Activated CD4-positive, CD25-positive, alpha-beta regulatory T cell treated with anti-CD3 and anti-CD28 coated beads, Interleukin-2, amount 50 U/mL, for 16 hours (primary cell): ENCODE measurements around the gene ENOSF1.

Source experiments
- DNase-seq: peaks from one replicate; pipeline ENCODE4 v3.0.0-alpha.2; 2020; ENCODE audit warnings: low read depth, low spot score

ENOSF1 gene

DNA sequence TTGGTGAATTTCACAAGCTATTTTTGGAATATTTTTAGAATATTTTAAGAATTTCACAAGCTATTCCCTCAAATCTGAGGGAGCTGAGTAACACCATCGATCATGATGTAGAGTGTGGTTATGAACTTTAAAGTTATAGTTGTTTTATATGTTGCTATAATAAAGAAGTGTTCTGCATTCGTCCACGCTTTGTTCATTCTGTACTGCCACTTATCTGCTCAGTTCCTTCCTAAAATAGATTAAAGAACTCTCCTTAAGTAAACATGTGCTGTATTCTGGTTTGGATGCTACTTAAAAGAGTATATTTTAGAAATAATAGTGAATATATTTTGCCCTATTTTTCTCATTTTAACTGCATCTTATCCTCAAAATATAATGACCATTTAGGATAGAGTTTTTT, 39.1 kb downstream of the ENOSF1 start:
- no peak for DNase-seq

DNA sequence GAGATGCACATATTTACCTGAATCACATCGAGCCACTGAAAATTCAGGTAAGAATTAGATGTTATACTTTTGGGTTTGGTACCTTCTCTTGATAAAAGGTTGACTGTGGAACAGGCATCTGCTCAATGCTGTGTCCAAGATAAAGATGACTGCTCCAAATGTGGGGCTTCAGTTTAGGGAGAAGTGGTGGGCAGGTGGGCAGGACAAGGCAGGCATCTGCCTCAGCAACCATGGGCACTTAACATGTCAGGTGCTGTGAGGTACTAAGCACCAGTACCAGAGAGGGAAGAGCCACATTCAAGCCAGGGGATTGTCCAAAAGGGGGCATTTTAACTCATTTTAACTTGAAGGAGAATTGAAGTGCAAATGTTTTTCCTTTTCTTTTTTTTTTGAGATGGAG, 41.0 kb downstream of the ENOSF1 start:
- no peak for DNase-seq

DNA sequence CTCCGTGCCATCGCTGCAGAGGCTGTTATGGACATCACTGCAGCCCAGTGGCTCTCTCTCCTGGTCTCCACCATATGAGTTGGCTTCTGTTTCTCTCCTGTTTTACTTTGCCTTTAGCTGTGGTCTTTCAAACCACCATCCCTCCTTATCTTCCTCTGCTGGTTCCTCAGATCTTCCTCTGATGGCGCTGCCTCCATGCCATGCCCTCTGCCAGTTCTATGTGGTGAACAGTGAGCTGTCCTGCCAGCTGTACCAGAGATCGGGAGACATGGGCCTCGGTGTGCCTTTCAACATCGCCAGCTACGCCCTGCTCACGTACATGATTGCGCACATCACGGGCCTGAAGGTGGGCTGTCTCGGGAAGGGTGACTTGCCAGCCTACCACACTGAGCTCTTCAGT, 41.9 kb downstream of the ENOSF1 start:
- DNase-seq = no peak

DNA sequence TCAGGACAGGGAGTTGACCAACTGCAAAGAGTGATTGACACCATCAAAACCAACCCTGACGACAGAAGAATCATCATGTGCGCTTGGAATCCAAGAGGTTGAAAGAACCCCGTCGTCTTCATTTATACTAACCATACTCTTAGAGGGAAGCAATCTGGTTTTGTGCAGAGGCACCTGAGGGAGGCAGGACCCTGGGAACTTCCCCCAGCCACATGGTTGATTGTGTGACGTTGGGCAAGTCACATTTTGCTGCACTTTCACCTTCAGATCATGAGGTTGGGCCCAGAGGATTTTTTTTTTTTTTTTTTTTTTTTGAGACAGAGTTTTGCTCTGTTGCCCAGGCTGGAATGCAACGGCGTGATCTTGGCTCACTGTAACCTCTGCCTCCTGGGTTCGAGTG, 43.4 kb downstream of the ENOSF1 start:
- DNase-seq = no peak

DNA sequence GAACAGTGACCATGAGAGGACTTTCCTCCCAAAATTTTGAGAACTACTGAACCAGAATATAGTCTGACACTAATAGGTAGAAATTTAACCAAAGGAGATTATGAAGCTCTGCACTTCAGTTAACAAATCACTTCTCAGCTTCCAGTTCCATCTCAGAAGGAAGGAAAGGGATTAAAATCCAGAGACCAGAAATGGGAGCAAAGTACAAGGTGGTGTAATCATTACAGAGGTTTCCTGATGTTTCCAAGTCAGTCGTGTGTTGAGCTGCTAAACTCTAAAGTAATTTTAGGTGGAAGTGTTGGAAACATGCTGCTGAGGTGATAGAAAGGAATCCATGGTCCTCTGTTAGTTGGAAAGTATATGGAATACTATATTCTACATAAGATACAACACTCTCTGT, 44.2 kb downstream of the ENOSF1 start:
- no peak for DNase-seq

DNA sequence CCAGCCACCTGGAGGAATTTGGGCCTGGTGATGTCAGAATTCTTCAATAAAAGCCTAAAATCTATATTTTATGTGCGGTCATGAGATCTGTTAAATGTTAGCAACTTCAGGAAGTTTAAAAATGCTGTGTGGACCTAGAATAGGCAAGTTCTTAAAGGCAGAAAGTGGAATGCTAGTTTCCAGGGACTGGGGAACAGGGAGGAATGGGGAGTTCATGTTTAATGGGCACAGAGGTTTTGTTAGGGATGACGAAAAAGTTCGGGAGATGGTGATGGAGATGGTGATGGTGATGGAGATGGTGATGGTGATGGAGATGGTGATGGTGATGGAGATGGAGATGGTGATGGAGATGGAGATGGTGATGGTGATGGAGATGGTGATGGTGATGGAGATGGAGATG, 45.8 kb downstream of the ENOSF1 start:
- no peak for DNase-seq

DNA sequence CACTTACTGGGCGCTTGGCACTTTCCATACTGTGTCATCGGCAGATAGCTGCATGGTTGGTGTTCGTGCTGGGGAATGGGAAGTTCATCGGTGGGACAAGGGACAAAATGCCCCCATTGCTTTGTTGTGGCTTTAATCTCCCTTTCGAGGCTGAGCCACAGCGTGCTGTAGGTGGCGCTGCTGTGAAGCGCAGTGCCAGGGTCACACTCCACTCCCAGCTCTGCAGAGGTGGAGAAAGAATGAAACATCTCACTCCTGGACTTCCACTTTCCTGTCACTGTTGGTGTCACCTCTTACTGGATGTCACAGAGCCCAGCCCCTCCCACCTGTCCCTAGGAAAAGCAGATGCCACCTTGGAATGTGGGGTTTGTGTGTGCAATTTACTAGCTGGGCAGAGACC, 46.3 kb downstream of the ENOSF1 start:
- no peak for DNase-seq

DNA sequence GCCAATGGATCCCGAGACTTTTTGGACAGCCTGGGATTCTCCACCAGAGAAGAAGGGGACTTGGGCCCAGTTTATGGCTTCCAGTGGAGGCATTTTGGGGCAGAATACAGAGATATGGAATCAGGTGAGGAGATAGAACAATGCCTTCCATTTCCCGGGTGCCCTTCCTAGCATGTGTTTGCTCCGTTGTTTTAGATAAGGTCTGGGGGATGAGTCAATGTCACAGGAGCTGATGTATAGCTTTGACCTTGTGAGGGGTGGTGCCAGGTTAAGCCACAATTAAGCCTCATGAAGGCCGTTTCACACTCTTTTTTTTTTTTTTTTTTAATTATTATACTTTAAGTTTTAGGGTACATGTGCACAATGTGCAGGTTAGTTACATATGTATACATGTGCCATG, 50.2 kb downstream of the ENOSF1 start:
- no peak for DNase-seq

DNA sequence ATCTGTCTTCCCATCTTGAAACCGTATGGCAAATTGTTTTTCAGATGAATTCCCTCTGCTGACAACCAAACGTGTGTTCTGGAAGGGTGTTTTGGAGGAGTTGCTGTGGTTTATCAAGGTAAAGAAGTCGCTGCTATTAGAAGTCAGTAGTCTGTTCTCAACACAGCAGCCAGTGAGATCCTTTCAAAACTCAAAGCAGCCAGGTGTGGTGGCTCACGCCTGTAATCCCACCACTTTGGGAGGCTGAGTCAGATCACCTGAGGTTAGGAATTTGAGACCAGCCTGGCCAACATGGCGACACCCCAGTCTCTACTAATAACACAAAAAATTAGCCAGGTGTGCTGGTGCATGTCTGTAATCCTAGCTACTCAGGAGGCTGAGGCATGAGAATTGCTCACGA, 52.8 kb downstream of the ENOSF1 start:
- DNase-seq = no peak

DNA sequence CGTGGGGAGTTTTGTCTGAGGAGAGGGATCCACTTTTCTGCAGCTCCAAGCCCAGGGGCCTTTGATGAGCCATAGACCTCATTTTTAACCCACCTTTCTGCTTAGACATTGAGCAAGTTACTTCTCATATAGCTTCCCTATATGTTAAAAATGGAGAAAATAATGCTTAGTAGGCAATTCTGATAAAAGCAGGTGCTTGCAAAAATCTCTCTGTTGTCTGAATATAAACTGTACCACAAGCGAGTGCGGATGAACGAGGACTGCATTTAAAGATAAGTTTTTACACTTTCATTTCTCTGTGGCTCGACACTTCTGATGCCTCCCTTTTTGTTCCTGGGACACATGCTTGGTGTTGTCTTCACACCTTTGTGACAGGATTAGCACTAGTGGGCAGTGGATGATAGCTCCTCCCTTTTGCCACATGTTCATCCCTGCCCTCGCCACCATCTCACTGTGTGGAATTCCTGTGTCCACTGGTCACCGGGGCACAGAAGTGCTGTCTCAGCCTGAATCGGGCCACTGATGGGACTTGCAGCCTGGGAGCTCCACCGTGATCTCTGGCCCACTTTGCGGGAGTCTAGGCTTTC, 53.4 kb downstream of the ENOSF1 start:
- no peak for DNase-seq

DNA sequence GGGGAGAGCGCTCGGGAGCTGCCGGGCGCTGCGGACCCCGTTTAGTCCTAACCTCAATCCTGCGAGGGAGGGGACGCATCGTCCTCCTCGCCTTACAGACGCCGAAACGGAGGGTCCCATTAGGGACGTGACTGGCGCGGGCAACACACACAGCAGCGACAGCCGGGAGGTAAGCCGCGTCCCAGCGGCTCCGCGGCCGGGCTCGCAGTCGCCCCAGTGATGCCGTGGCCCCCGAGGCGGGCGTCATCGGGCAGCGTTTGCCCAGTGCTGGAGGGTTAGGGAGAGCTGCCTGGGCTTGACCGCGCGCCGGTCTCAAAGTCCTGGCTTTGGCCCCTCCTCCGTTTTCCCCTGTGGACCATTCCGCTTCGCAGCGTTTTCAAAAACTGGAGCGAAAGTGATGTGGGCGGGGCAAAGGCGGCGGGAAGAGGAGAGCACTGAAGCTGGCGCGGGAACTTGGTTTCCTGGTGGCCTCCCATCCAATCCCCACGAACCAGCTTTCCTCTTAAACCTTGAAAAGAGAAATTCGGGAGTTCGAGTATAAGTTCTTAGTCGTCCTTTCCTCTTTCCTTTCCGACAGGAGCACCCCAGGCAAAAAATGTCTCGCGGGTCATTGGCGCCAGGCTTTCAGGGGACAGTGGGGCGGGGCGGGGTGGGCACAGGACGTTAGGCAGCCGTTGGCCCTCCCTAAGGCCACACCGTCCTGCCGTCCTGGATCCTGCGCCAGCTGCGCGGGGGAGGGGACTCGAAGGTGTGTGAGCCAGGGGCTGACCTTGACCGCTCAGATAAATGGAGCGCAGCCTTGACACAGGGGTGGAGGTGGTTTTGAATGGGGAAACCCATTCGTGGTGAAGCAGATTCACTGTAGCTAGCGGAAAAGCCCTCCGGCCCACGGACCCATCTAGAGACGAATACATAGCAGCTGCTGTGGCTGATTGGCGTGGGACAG, 54.2 kb downstream of the ENOSF1 start:
- DNase-seq = peak; percentile 36

DNA sequence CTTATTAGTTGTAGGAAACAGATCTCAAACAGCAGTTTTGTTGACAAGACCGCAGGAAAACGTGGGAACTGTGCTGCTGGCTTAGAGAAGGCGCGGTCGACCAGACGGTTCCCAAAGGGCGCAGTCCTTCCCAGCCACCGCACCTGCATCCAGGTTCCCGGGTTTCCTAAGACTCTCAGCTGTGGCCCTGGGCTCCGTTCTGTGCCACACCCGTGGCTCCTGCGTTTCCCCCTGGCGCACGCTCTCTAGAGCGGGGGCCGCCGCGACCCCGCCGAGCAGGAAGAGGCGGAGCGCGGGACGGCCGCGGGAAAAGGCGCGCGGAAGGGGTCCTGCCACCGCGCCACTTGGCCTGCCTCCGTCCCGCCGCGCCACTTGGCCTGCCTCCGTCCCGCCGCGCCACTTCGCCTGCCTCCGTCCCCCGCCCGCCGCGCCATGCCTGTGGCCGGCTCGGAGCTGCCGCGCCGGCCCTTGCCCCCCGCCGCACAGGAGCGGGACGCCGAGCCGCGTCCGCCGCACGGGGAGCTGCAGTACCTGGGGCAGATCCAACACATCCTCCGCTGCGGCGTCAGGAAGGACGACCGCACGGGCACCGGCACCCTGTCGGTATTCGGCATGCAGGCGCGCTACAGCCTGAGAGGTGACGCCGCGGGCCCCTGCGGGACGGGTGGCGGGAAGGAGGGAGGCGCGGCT, 55.0 kb downstream of the ENOSF1 start, which contains the start of gene TYMS:
Gene TYMS (plus strand): TSS at position 343 of the 690 bp plus-strand sequence. CDS start 90 bp downstream, at position 433.
- no peak for DNase-seq

DNA sequence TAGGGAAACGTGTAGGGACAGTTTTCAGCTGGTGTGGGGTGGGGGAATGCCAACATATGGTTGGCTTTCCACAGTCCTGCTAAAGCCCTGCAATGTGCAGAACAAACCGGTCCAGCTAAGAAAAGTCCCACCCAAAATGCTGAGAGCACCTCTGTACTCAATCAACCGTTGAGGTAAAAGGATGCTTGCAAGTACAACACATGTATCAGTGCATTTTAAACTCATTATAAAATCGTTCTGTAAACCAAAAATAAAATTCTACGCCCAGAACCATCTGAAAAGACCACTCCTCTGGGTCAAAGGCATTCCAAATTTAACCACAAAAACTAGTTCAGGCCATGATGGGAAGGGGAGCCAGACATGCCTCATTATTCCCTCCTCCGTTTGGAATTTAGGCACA, 57.0 kb downstream of the ENOSF1 start:
- no peak for DNase-seq

DNA sequence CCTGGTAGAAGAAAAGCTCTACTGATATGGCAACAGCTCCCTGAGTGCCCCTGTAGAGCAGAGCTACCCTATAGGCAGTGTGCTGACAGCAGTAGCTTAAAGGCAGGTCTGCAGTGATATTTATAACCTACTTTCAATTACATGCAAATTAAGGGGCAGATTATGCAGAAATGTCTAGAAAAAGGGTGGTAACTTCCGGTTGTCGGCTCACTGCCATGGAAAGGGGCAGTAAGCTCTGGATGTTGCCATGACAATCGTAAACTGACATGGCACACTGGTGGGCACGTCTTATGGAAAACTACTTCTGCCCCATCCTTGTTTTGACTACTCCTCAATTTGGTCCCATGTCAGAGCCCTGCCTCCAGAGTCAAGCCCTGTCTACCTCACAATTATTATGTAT, 57.8 kb downstream of the ENOSF1 start:
- DNase-seq = no peak

DNA sequence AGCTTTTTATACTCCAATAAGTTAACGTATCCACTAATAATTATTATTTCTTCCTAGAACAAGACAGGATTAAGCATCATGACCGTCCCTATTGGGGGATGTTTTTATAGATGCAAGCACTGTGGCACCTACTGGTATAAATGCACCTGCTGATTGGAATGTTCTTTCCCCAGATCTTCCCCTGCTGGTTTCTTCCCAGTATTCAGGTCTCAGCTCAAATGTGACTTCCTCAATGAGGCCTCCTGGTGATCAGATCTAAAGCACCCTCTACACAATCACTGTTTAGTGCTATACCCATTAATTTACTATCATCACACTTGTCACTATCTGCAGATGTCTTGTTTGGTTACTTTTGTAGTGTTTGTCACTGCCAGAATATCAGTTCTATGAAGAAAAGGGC, 58.9 kb downstream of the ENOSF1 start:
- DNase-seq = no peak

DNA sequence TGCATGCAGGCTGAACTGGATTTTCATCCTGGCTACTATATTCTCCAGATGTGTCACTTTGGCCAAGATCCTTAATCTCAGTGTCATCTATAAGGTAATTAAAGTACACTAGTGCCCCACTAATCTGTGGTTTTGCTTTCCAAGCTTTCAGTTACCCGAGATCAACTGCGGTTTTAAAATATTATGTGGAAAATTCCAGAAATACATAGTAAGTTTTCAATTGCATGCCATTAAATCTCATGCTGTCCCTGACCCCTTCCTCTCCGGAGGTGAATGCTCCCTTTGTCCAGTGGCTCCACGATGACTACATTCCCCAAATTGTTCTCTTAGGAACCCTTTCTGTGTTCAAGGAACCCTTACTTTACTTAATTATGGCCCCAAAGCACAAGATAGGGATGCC, 60.3 kb downstream of the ENOSF1 start:
- no peak for DNase-seq

DNA sequence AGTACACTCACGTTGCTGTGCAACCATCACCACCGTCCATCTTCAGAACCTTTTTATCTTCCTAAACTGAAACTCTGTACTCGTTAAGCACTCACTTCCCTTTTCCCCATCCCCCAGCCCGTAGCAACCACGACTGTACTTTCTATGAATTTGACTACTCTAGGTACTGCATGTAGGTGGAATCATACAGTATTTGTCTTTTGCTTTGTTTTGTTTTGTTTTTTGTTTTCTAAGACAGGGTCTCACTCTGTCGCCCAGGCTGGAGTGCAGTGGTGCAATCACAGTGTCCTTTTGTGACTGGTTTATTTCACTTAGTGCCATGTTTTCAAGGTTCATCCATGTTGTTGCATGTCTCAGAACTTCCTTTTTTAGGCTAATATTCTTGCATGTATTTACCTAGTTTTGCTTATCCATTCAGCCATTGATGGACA, 62.0 kb downstream of the ENOSF1 start:
- no peak for DNase-seq

DNA sequence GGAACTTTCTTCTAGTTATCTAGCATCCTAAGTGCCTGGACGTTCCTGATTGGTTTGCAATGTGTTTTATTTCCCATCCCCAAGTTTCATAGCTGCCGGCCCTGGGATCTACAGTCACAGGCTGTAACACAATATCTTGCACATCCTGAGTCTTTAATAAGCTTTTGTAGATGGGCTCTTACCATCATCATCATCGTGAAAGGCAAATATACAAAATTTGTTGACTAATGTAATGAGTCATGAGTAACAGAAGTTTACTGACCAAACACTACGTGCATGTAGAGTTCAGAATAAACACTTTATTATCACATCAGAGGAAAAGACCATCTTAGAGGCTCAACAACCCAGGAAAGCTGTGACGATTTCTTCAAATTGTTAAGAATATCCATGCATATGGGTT, 63.1 kb downstream of the ENOSF1 start:
- no peak for DNase-seq

DNA sequence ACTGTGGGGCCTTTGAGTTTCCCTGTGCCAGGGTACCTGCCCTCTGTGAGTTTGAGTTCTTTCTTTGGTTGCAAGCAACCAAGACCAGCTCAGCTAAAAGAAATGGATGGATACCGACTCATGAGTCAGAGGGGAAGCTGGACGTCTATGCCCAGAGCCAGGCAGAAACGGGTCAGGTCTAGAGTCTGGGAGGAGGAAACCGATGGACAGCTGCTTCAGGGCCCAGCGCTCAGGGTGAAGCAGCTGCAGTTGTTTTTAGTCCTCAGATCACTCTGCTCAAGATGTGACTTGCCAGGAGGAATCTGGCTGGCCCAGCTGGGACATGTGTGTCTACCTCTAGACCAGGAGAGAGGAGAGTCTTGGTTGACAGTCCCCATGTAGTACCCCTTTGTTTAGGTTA, 65.1 kb downstream of the ENOSF1 start:
- DNase-seq = no peak

DNA sequence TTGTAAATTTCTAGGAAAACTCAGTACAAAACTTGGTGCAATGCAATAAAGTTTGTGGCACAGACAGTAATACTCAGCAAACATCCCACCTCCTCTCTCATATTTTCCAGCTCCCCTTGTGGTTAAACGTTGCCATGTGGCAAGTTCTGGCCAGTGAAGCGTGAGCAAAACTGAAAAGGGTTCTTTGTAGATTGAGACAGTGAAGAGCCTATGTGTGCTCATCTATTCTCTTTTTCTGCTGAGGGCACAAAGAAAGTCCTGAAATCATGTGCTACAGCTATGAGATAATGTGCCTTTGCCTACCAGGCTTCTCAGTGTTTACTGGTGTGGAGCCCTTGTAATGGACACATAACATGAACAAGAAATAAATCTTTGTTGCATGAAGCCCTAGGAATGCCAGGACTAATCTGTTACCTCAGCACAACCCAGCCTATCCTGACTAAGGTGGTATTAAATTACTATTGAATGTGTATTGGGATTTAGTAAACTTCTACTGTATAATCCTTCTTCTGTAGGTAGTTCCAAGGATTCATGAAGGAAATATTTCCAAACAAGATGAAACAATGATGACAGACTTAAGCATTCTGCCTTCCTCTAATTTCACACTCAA, 67.9 kb downstream of the ENOSF1 start:
- DNase-seq = no peak

DNA sequence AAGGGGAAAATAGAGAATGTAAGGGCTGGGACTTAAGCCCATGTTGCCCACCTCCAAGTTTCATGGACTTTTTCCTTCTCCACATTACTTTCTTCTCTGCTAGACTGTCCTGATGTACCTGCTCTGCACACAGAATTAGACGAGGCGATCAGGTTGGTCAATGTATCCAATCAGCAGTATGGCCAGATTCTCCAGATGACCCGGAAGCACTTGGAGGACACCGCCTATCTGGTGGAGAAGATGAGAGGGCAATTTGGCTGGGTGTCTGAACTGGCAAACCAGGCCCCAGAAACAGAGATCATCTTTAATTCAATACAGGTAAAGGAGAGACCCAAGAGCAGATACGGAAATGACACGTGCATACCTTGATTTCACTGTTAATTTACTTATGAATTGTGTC, 71.2 kb downstream of the ENOSF1 start:
- no peak for DNase-seq

DNA sequence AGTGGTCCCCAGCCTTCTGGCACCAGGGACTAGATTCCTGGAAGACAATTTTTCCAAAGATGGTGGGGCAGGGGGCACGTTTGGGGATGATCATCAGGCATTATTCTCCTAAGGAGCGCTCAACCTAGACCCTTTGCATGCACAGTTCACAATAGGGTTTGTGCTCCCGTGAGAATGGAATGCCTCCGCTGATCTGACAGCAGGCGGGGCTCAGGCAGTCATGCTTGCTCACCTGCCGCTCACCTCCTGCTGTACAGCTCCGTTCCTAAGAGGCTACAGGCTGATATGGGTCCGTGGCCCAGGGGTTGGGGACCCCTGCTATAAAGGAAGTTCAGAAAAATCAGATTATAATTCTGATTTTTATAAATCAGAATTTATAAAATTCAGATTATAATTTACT, 77.3 kb downstream of the ENOSF1 start:
- DNase-seq = no peak
